ENCODE results near the gene HES5.
"Not testable (repeated sequence)": the region's sequence is repeated elsewhere in the genome, so short reads cannot be mapped to it uniquely, and the experiment has no call there.

HES5 gene

GRCh38 chr1:2554621-2555387, 24.7 kb upstream of the HES5 start:
- peak overlapping the region; percentile 92 for H3K4me3 ChIP-seq (ENCODE audit: low read depth, low read length)
- peak; percentile 82 for TF ChIP-seq CTCF (IDR thresholded peaks at IDR 0.05; ENCODE audit: borderline replicate concordance, insufficient read depth, low read depth, low read length)

- TF ChIP-seq CTCF (IDR thresholded peaks at IDR 0.05; ENCODE audit: borderline replicate concordance, insufficient read depth, low read depth, low read length) = no peak
Measured at GRCh38 chr1:2553871-2554620, 24.0 kb upstream of the HES5 start.

GRCh38 chr1:2553076-2553475, 23.0 kb upstream of the HES5 start:
- H3K4me3 ChIP-seq (ENCODE audit: low read depth, low read length) = not testable (repeated sequence)

More at GRCh38 chr1:2553871-2554620, 24.0 kb upstream of the HES5 start:
- no peak overlapping the region for H3K4me3 ChIP-seq (ENCODE audit: low read depth, low read length)

- no peak overlapping the region for H3K4me3 ChIP-seq (ENCODE audit: low read depth, low read length)
- no peak for TF ChIP-seq CTCF (IDR thresholded peaks at IDR 0.05; ENCODE audit: borderline replicate concordance, insufficient read depth, low read depth, low read length)
Measured at GRCh38 chr1:2552189-2552588, 22.1 kb upstream of the HES5 start.

GRCh38 chr1:2551544-2551943, 21.5 kb upstream of the HES5 start:
- H3K4me3 ChIP-seq (ENCODE audit: low read depth, low read length) = not testable (repeated sequence)

- H3K4me3 ChIP-seq (ENCODE audit: low read depth, low read length) = not testable (repeated sequence)
Measured at GRCh38 chr1:2550309-2550861, 20.3 kb upstream of the HES5 start.

GRCh38 chr1:2549367-2550029, 19.4 kb upstream of the HES5 start:
- H3K4me3 ChIP-seq (ENCODE audit: low read depth, low read length) = peak overlapping the region; percentile 23

GRCh38 chr1:2548068-2548589, 18.1 kb upstream of the HES5 start:
- TF ChIP-seq CTCF (IDR thresholded peaks at IDR 0.05; ENCODE audit: borderline replicate concordance, insufficient read depth, low read depth, low read length) = peak; percentile 89
- peak overlapping the region; percentile 91 for H3K4me3 ChIP-seq (ENCODE audit: low read depth, low read length)

All from GM12875 (cell line).